GM13977 (cell line): ENCODE data around the gene MRAP2.
"Not testable (repeated sequence)": the region's sequence is repeated elsewhere in the genome, so short reads cannot be mapped to it uniquely, and the experiment has no call there.

ENCODE experiments used
- DNase-seq: peaks from one replicate; pipeline ENCODE4 v3.0.0; 2012; ENCODE audit warnings: low spot score
- CTCF ChIP-seq: IDR thresholded peaks from 2 replicates; pipeline ENCODE4 v1.5.1; 2012; ENCODE audit warnings: mild to moderate bottlenecking, control low read depth; ENCODE audit not compliant: insufficient read depth; ENCODE audit errors: extremely low read depth, missing control alignments
- in situ Hi-C: fragments of 300-500 bp; cut with MboI; formaldehyde crosslinking; loops from one replicate; pipeline ENCODE4 v1.12.0; 2022; ENCODE audit warnings: low sequenced_read_pairs, low pct_unique_long_range_greater_than_20kb, mixed read lengths, inconsistent platforms; ENCODE audit not compliant: unreplicated experiment

The MRAP2 gene

DNA sequence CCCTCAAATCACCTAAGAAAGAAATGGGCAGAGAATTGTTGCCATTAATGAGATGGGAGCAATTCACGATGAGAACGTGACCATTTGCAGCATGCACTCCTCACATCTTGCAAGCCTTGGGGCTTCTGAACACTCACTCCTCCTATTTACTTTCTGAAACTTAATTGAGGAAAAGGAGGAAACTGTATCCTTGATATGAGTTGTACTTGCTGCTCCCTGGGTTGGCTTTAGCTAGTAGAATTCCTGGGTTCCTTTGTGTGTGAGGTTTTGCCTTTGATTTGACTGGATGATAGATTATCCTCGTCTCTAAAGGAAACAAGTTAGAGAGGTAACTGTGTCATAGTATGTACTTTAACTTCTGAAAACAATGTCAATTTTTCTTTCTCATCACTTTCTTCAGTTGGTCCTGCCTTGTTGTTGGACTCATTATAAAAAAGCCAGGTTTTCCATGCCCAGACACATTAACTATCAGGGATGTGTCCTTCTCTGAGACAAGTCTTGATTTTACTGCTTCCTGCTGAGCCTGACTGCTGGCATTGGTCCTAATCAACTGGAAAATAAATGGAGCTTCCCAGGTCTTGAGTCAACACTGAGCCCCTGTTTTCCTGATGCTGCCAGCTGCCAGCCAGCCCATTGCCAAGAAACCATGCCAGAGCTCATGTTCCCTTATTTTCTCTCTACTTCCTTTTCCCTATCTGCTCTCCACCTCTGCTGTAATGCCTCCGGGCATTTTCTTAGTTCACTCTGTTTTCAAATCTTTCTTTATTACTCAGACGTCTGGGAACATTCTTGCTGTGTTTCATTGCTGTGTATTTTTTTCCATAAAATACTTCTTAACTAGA lies 6.0 kb upstream of the MRAP2 start:
- DNase-seq = no peak
- in situ Hi-C loops = no loop called here

DNA sequence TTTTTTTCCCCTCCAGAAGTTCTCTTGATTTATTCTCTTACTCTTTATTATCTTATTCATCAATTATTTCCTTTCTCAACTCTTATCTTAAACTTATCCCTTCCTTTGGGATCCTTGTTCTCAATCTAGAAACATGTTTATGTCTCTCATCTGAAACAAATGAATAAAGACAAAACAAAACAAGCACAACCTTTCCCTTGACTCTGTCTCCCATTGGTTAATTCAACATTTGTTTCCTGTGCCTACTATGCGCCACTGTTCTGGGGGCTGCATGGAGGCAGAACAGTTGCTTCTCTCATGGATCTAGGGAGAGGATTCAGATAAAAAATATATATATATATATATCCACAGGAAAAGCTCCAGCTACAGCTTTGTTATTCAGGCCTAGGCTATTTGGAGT lies 5.2 kb upstream of the MRAP2 start:
- no peak for TF ChIP-seq CTCF
- DNase-seq = no peak
- in situ Hi-C loops = no loop called here

More for the DNA sequence above, 6.0 kb upstream of the MRAP2 start:
- no peak for TF ChIP-seq CTCF

DNA sequence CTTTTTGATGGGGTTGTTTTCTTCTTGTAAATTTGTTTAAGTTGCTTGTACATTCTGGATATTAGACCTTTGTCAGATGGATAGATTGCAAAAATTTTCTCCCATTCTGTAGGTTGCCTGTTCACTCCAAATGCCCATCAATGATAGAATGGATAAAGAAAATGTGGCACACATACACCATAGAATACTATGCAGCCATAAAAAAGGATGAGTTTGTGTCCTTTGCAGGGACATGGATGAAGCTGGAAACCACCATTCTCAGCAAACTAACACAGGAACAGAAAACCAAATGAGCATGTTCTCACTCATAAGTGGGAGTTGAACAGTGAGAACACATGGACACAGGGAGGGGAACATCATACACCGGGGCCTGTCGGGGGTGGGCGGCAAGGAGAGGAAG lies 1.6 kb upstream of the MRAP2 start:
- not testable (repeated sequence) for DNase-seq

DNA sequence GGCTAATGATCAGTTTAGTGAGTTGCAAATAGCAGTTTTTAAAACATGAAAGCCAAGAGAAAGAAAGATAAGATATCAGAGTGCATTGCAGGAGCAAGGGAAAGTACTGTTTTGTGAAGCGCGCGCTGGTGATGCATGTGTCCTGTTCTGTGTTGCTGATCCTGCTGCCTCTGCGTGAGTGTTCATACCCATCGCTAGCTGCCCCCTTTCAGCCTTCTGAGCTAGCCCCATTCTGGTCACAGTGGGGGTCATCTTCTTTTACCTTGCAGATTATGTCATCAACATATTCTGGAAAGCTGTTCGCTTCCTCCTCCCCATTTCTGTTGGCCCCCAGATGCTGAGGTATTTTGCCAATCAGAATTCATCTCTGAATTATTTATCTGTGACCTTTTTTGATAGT lies 1.9 kb downstream of the MRAP2 start:
- DNase-seq = no peak
- in situ Hi-C loops = no loop called here
- TF ChIP-seq CTCF = no peak

More for the DNA sequence above, 1.6 kb upstream of the MRAP2 start:
- in situ Hi-C loops = not testable (repeated sequence)

DNA sequence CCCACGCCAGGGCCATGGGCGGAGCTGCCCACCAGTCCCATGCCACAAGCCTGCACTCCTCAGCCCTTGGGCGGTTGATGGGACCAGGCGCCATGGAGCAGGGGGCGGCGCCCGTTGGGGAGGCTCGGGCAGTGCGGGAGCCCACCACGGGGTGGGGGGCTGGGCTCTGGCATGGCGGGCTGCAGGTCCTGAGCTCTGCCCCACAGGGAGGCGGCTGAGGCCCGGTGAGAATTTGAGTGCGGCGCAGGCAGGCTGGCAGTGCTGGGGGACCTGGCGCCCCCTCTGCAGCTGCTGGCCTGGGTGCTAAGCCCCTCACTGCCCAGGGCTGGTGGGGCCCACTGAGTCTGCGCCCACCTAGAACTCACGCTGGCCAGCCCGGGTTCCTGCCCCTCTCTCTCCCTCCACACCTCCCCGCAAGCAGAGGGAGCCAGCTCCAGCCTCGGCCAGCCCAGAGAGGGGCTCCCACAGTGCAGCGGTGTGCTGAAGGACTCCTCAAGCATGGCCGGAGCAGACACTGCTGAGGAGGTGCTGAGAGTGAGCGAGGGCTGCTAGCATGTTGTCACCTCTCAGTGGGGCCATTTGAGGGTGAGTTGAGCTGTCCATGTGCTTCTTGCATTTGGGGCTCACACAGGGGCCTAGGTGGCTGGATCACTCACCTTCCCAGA lies 4.0 kb downstream of the MRAP2 start:
- DNase-seq = no peak
- in situ Hi-C loops = no loop called here
- TF ChIP-seq CTCF = no peak

DNA sequence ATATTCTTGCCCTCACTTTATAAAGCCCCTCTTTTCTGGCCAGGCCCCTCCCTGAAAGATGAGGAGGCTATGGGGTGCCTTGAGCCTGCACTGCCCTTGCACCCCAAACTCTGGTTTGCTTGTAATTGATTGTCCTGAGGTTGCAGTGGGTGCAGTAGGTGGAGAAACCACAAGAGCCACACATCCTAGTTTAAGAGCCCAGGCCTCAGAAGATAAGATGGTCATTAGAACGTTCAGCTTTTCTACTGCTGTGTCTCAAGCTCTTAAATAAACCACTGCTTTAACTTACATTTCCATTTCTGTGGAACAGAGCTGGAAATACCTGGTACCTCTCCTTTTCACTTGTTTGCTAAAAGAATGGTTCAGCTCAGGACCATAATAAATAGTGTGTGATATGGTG lies 9.0 kb downstream of the MRAP2 start:
- in situ Hi-C loops = no loop called here
- TF ChIP-seq CTCF = no peak
- no peak for DNase-seq

- DNase-seq = no peak
- in situ Hi-C loops = no loop called here
- TF ChIP-seq CTCF = no peak
Measured at GRCh38 chr6:84043555-84043954, 10.0 kb downstream of the MRAP2 start.
